Testis (tissue), 3 donors: ENCODE data around the gene CHRNA7. TPM values are rescaled to one million over a fixed set of nuclear protein-coding genes. Genes with fewer than 3 reads are reported as not detected.

Source experiments
- DNase-seq: peaks from one replicate; pipeline ENCODE4 v3.0.0-alpha.2; 2019
- H3K27ac ChIP-seq, 2 donors: fragments of 200-600 bp; sonication (generic); one replicate each; pipeline ENCODE4 v1.5.1; 2019
- H3K27me3 ChIP-seq: fragments of 200-600 bp; sonication (generic); one replicate; pipeline ENCODE4 v1.5.1; 2019
- H3K36me3 ChIP-seq: fragments of 200-600 bp; sonication (generic); one replicate; pipeline ENCODE4 v1.5.1; 2017; ENCODE audit warnings: low read depth; ENCODE audit errors: missing control alignments
- H3K4me1 ChIP-seq: fragments of 200-600 bp; sonication (generic); one replicate; pipeline ENCODE4 v1.5.1; 2019
- H3K4me3 ChIP-seq, 2 donors: fragments of 200-600 bp; sonication (generic); one replicate each; pipeline ENCODE4 v1.5.1; 2017 to 2019
- H3K9me3 ChIP-seq: fragments of 200-600 bp; sonication (generic); one replicate; pipeline ENCODE4 v1.5.1; 2017
- CTCF ChIP-seq, 3 experiments: fragments of 450-650 bp in 2 of 3; fragments of 200-600 bp in 1 of 3; sonication (generic) in 1 of 3; IDR thresholded peaks; one replicate each; pipeline ENCODE4 v1.5.1; 2016 to 2019; ENCODE audit warnings: antibody characterized with exemption in 3 of 3, mild to moderate bottlenecking in 2 of 3, moderate library complexity in 1 of 3
- POLR2A ChIP-seq: fragments of 450-650 bp; IDR thresholded peaks from one replicate; pipeline ENCODE4 v1.6.1; 2017; ENCODE audit warnings: antibody characterized with exemption, mild to moderate bottlenecking, moderate library complexity
- WGBS, 2 donors: methylation state at CpG; one replicate each; pipeline ENCODE4 v1.1.5; 2018; 5-methylcytosine and 5-hydroxymethylcytosine counted together
- intact Hi-C: fragments of 100-400 bp; cut with DNase I; formaldehyde crosslinking; loops from one replicate; pipeline ENCODE4 v1.15.1; 2023; ENCODE audit warnings: low total_unique reads
- polyA plus RNA-seq: library from polyadenylated mRNA; stranded (reverse); fragments of 350-450 nt; fragmentation: Illumina TruSeq; extraction: RNeasy Lipid Tissue Mini Kit (QIAGEN cat#74804); gene quantifications from one replicate; pipeline ENCODE4 v1.2.3, GENCODE V29; 2014; ENCODE audit warnings: low read depth, low replicate concordance; ENCODE audit not compliant: insufficient read depth
- total RNA-seq, 2 donors: library from RNA; depleted of rRNA; stranded (reverse); fragments of >200 nt; gene quantifications; one replicate each; pipeline ENCODE4 v1.2.3, GENCODE V29; 2016

Gene CHRNA7
- total and polyA plus RNA-seq, 3 donors from 2014 or later: 6.2 to 24.5 (median 17.8) TPM

- DNase-seq: no peak
- TF ChIP-seq CTCF (IDR thresholded peaks at IDR 0.05): no peak
- no peak for TF ChIP-seq POLR2A
- no peaks in the 10 kb centered on the region for H3K9me3 ChIP-seq
- H3K36me3 ChIP-seq: no peaks in the 10 kb centered on the region
- no peak overlapping the region for H3K27ac ChIP-seq
- H3K27me3 ChIP-seq: no peaks in the 10 kb centered on the region
- no peak overlapping the region for H3K4me3 ChIP-seq
- no peaks in the 10 kb centered on the region for H3K4me1 ChIP-seq
- intact Hi-C loops: no loop called here
- 75 to 92% methylated on average over 2 of the region's 2 CpGs for WGBS, 2 donors
These were observed 6.7 kb downstream of the CHRNA7 start for GRCh38 chr15:32036971-32037370.

- Histone ChIP-seq H3K27ac (no peak overlapping the region), H3K27me3 (no peaks in the 10 kb centered on the region), H3K4me1 (no peaks in the 10 kb centered on the region), H3K36me3 (no peaks in the 10 kb centered on the region), H3K4me3 (no peak overlapping the region), H3K9me3 (no peaks in the 10 kb centered on the region)
- TF ChIP-seq CTCF (IDR thresholded peaks at IDR 0.05): no peak
- TF ChIP-seq POLR2A: no peak
- 88 to 93% methylated on average over 7 of the region's 7 CpGs for WGBS, 2 donors
- no peak for DNase-seq
- intact Hi-C loops: no loop called here
These were observed 11.0 kb downstream of the CHRNA7 start for GRCh38 chr15:32041294-32041693.

GRCh38 chr15:32042269-32042972 is 12.1 kb downstream of the CHRNA7 start:
- Histone ChIP-seq H3K27ac (no peak overlapping the region), H3K4me3 (no peak overlapping the region), H3K4me1 (no peaks in the 10 kb centered on the region), H3K36me3 (no peaks in the 10 kb centered on the region), H3K27me3 (no peaks in the 10 kb centered on the region), H3K9me3 (no peaks in the 10 kb centered on the region)
- no peak for DNase-seq
- TF ChIP-seq CTCF (IDR thresholded peaks at IDR 0.05) (no peak), POLR2A (no peak)
- intact Hi-C loops: no loop called here
- 37 to 54% methylated on average over 1 of the region's 1 CpG for WGBS, 2 donors

- no peaks in the 10 kb centered on the region for H3K36me3 ChIP-seq
- no peak overlapping the region for H3K4me3 ChIP-seq
- no peaks in the 10 kb centered on the region for H3K27me3 ChIP-seq
- intact Hi-C loops: no loop called here
- no peaks in the 10 kb centered on the region for H3K9me3 ChIP-seq
- TF ChIP-seq CTCF (IDR thresholded peaks at IDR 0.05): no peak
- no peak for TF ChIP-seq POLR2A
- no peaks in the 10 kb centered on the region for H3K4me1 ChIP-seq
- 47 to 52% methylated on average over 5 of the region's 5 CpGs for WGBS, 2 donors
- DNase-seq: no peak
- no peak overlapping the region for H3K27ac ChIP-seq
These were observed 23.4 kb downstream of the CHRNA7 start for GRCh38 chr15:32053719-32054118.

GRCh38 chr15:32057876-32058425 is 27.6 kb downstream of the CHRNA7 start:
- no peaks in the 10 kb centered on the region for H3K4me1 ChIP-seq
- H3K27me3 ChIP-seq: no peaks in the 10 kb centered on the region
- no peaks in the 10 kb centered on the region for H3K36me3 ChIP-seq
- intact Hi-C loops: no loop called here
- H3K27ac ChIP-seq: no peak overlapping the region
- WGBS, 2 donors: 54 to 64% methylated on average over 4 of the region's 4 CpGs
- no peaks in the 10 kb centered on the region for H3K9me3 ChIP-seq
- H3K4me3 ChIP-seq: no peak overlapping the region
- no peak for DNase-seq
- TF ChIP-seq CTCF (IDR thresholded peaks at IDR 0.05) (no peak), POLR2A (no peak)
